Measurements from ENCODE around the gene ZNF420. TPM values are rescaled to one million over a fixed set of nuclear protein-coding genes. Genes with fewer than 3 reads are reported as not detected.
"Not testable (repeated sequence)": the region's sequence is repeated elsewhere in the genome, so short reads cannot be mapped to it uniquely, and the experiment has no call there.

ZNF420 gene
- total RNA-seq, 1 donor from 2014 or later: 7.1 TPM

DNA sequence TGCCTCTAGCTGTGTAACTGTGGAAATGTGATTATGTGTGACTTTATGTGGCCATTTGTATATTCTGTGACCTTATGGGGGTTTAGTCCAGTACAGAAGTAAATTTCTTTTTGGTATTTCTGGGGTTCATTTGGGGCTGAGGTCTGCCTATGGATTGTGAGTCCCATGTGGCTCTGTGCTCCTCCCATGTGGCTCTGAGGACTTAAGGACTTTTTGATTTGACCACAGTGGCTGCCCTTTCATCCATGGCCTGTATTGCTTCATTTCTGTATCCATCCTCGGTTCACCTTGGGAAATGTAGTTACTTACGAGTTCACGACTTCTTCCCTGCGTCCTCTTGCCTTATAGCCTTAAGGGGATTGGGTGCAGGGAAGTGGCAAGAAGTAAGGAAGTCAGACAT, 1.0 kb downstream of the ZNF420 start:
- Mint-ChIP-seq H3K36me3 (ENCODE audit: low read depth) (peaks cover 20% of the 10 kb centered on the region), H3K4me3 (ENCODE audit: unreplicated experiment) (peak overlapping the region; percentile 86), H3K4me1 (ENCODE audit: low read depth) (peaks cover 28% of the 10 kb centered on the region), H3K9me3 (ENCODE audit: low read depth) (peaks cover 36% of the 10 kb centered on the region), H3K27me3 (ENCODE audit: low read depth) (no peaks in the 10 kb centered on the region), H3K27ac (ENCODE audit: unreplicated experiment) (no peak overlapping the region)
- DNase-seq (ENCODE audit: low spot score): no peak
- no peak for TF ChIP-seq CTCF (IDR thresholded peaks at IDR 0.05)

GRCh38 chr19:37082307-37082706, 4.1 kb downstream of the ZNF420 start:
- Mint-ChIP-seq H3K27me3 (ENCODE audit: low read depth) (no peaks in the 10 kb centered on the region), H3K9me3 (ENCODE audit: low read depth) (peaks cover 45% of the 10 kb centered on the region), H3K4me3 (ENCODE audit: unreplicated experiment) (no peak overlapping the region), H3K36me3 (ENCODE audit: low read depth) (peaks cover 35% of the 10 kb centered on the region), H3K27ac (ENCODE audit: unreplicated experiment) (no peak overlapping the region), H3K4me1 (ENCODE audit: low read depth) (peaks cover 24% of the 10 kb centered on the region)
- no peak for TF ChIP-seq CTCF (IDR thresholded peaks at IDR 0.05)
- DNase-seq (ENCODE audit: low spot score): no peak

DNA sequence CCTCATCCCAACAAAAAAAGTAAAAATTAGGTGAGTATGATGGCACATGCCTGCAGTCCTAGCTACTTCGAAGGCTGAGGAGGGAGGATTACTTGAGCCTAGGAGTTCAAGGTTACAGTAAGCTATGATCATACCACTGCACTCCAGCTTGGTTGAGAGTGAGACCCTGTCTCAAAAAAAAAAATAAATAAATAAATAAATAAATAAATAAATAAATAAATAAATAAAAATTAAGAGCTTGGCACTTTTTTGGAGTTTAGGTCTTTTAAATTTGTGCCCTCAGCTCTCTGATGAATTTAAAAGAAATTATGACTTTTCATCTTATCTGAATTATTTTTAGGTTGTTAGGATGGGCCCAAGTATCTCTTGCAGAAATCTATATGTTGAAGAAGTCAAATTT, 8.9 kb downstream of the ZNF420 start:
- no peak overlapping the region for H3K27ac Mint-ChIP-seq (ENCODE audit: unreplicated experiment)
- peaks cover 56% of the 10 kb centered on the region for H3K9me3 Mint-ChIP-seq (ENCODE audit: low read depth)
- no peaks in the 10 kb centered on the region for H3K4me1 Mint-ChIP-seq (ENCODE audit: low read depth)
- no peak overlapping the region for H3K4me3 Mint-ChIP-seq (ENCODE audit: unreplicated experiment)
- peaks cover 59% of the 10 kb centered on the region for H3K36me3 Mint-ChIP-seq (ENCODE audit: low read depth)
- H3K27me3 Mint-ChIP-seq (ENCODE audit: low read depth): no peaks in the 10 kb centered on the region
- TF ChIP-seq CTCF (IDR thresholded peaks at IDR 0.05): no peak
- DNase-seq (ENCODE audit: low spot score): no peak

DNA sequence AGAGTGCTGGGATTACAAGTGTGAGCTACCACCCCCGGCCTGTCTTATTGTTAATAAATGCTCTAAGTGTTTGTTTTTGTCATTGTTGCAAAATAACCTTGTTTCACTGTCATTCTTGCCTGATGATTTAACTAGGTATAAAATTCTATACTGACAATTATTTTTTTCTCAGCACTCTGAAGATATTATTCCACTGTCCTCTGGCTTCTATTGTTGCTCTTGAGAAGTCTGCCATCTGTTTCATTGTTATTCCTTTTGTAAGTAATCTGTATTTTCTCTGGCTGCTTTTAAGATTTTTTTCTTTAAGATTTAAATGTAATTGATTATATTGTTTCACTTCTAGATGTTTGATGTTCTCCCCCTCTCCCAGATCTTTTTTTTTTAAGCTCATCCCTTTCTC, 17.6 kb downstream of the ZNF420 start:
- no peaks in the 10 kb centered on the region for H3K4me1 Mint-ChIP-seq (ENCODE audit: low read depth)
- H3K27me3 Mint-ChIP-seq (ENCODE audit: low read depth): no peaks in the 10 kb centered on the region
- DNase-seq (ENCODE audit: low spot score): no peak
- H3K36me3 Mint-ChIP-seq (ENCODE audit: low read depth): peaks cover 75% of the 10 kb centered on the region
- no peak overlapping the region for H3K4me3 Mint-ChIP-seq (ENCODE audit: unreplicated experiment)
- no peak for TF ChIP-seq CTCF (IDR thresholded peaks at IDR 0.05)
- peaks cover 63% of the 10 kb centered on the region for H3K9me3 Mint-ChIP-seq (ENCODE audit: low read depth)
- no peak overlapping the region for H3K27ac Mint-ChIP-seq (ENCODE audit: unreplicated experiment)

DNA sequence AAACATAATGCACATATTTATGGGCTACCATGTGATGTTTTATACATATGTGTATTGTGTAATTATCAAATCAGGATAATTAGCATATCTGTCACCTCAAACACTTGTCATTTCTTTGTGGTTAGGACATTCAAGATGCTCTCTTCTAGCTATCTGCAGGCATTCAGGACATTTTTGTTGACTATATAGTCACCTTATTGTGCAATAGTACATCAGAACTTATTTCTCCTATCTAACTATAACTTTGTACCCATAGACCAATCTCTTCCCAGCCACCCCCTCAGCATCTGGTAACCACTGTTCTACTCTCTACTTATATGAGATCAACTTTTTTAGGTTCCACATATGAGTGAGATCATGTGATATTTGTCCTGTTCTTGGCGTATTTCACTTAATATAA, 20.3 kb downstream of the ZNF420 start:
- peaks cover 67% of the 10 kb centered on the region for H3K9me3 Mint-ChIP-seq (ENCODE audit: low read depth)
- no peak for TF ChIP-seq CTCF (IDR thresholded peaks at IDR 0.05)
- no peak for DNase-seq (ENCODE audit: low spot score)
- no peak overlapping the region for H3K4me3 Mint-ChIP-seq (ENCODE audit: unreplicated experiment)
- no peak overlapping the region for H3K27ac Mint-ChIP-seq (ENCODE audit: unreplicated experiment)
- H3K27me3 Mint-ChIP-seq (ENCODE audit: low read depth): no peaks in the 10 kb centered on the region
- no peaks in the 10 kb centered on the region for H3K4me1 Mint-ChIP-seq (ENCODE audit: low read depth)
- H3K36me3 Mint-ChIP-seq (ENCODE audit: low read depth): peaks cover 73% of the 10 kb centered on the region

DNA sequence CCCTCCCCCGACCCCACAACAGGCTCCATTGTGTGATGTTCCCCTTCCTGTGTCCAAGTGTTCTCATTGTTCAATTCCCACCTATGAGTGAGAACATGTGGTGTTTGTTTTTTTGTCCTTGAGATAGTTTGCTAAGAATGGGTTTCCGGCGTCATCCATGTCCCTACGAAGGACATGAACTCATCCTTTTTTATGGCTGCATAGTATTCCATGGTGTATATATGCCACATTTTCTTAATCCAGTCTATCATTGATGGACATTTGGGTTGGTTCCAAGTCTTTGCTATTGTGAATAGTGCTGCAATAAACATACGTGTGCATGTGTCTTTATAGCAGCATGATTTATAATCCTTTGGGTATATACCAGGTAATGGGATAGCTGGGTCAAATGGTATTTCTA, 25.9 kb downstream of the ZNF420 start:
- H3K4me1 Mint-ChIP-seq (ENCODE audit: low read depth); H3K27me3 Mint-ChIP-seq (ENCODE audit: low read depth); H3K27ac Mint-ChIP-seq (ENCODE audit: unreplicated experiment); DNase-seq (ENCODE audit: low spot score); H3K4me3 Mint-ChIP-seq (ENCODE audit: unreplicated experiment): not testable (repeated sequence)
- H3K36me3 Mint-ChIP-seq (ENCODE audit: low read depth): peaks cover 86% of the 10 kb centered on the region
- peaks cover 79% of the 10 kb centered on the region for H3K9me3 Mint-ChIP-seq (ENCODE audit: low read depth)
